Measurements from ENCODE around the gene TSPAN18.

Gene TSPAN18

DNA sequence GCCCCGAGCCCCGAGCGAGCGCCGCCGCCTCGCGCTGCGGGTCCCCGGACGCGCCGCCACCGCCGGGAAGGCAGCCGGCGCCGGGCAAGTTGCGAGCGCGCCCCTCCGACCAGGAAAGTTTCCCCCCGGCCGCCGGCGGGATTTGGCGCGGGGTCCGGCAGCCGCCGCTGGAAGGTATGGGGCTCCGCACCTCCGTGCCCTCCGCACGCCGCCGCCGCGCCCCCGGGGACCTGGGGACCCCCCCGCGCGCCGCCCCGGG, 281 bp downstream of the TSPAN18 start:
- H4K12ac ChIP-seq (ENCODE audit: low read depth, low read length) = no peak overlapping the region
- peaks cover 10% of the 10 kb centered on the region for H3K79me1 ChIP-seq (ENCODE audit: low read length)
- H3K14ac ChIP-seq (ENCODE audit: low read length) = no peak overlapping the region
- peak overlapping the region; percentile 22 for H2BK5ac ChIP-seq (ENCODE audit: low read depth, low read length, poor library complexity)
- H3K4ac ChIP-seq (ENCODE audit: low read depth, low read length) = no peak overlapping the region
- H3K27me3 ChIP-seq (ENCODE audit: insufficient read depth, low read length) = no peaks in the 10 kb centered on the region
- no peak overlapping the region for H3K27ac ChIP-seq (ENCODE audit: low read depth, low read length)
- DNase-seq = no peak
- H3K4me3 ChIP-seq (ENCODE audit: low read depth, low read length) = peak overlapping the region; percentile 74
- H3K9me3 ChIP-seq (ENCODE audit: insufficient read depth, low read depth, low read length) = no peaks in the 10 kb centered on the region
- no peaks in the 10 kb centered on the region for H3K79me2 ChIP-seq (ENCODE audit: control insufficient read depth, insufficient read depth, low read length, poor library complexity)
- no peaks in the 10 kb centered on the region for H3K36me3 ChIP-seq (ENCODE audit: control insufficient read depth in 1 of 2, insufficient read depth in 2 of 2, low read length in 2 of 2)
- peaks cover 27 to 30% of the 10 kb centered on the region in 2 experiments for H3K4me1 ChIP-seq (ENCODE audit: control insufficient read depth in 1 of 2, insufficient read depth in 2 of 2, low read length in 2 of 2)
- no peak overlapping the region for H4K91ac ChIP-seq (ENCODE audit: low read depth, low read length)
- peak overlapping the region; percentile 93 for H3K4me2 ChIP-seq (ENCODE audit: low read length)
- H2BK12ac ChIP-seq (ENCODE audit: low read length) = no peak overlapping the region
- WGBS (ENCODE audit: extremely low coverage, insufficient coverage, insufficient read length) = no CpG with 5 or more reads among the region's 45 CpGs
- H4K8ac ChIP-seq (ENCODE audit: low read depth, low read length) = peak overlapping the region; percentile 63
- H2AK5ac ChIP-seq (ENCODE audit: low read length) = no peak overlapping the region
- H3K9ac ChIP-seq (ENCODE audit: low read length) = no peak overlapping the region
- H3K18ac ChIP-seq (ENCODE audit: low read length) = peak overlapping the region; percentile 47
- H2BK120ac ChIP-seq (ENCODE audit: insufficient read depth, low read length, poor library complexity) = peak overlapping the region; percentile 47
- no peak overlapping the region for H3K23ac ChIP-seq (ENCODE audit: low read length)
- H2AFZ ChIP-seq (ENCODE audit: insufficient read depth, low read length, poor library complexity) = peak overlapping the region; percentile 38

DNA sequence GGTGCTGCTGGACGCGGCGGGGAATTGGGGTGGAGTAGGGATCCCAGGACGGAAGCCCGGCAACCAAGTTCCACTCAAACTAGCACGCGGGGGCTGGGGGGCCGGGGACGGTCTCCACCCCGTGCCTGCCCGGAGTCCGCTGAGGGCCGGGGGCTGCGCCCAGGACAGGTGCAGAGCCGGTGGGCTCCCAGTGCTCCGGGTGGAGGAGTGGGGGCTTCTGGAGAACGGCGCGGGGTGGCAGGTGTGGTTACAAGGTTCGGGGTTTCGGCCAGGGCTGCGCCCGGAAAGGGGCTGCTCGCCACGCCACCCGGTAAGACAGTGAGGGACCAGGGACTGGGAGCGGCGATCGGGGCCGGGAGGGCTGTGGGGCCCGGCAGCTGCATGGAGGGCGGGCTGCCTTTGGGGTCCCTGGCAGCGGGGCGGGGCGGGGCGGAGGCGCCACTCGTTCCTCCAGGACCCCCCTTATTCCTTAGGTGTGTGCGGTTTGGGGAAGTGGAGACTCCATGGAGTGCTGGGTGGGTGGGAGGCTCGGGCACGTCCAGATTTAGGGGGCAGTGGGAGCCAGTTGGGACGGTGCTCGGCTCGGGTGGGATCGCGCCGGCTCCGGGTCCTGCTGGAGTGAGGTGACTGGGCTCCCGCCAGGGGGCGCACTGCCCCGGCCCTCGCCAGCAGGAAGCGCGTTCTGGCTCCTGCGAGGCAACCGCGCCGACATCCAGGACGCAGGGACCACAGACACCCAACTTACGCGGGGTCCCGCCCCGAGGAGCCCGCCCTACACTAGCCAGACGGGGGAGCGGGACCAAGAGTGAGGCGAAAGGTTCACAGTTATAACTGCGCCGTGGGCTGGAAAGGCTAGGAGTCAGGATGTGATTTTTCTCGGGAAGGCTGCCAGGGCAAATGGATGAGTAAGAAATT, 868 bp downstream of the TSPAN18 start:
- Histone ChIP-seq H3K23ac (ENCODE audit: low read length) (no peak overlapping the region), H3K27me3 (ENCODE audit: insufficient read depth, low read length) (no peaks in the 10 kb centered on the region), H4K12ac (ENCODE audit: low read depth, low read length) (no peak overlapping the region), H2BK5ac (ENCODE audit: low read depth, low read length, poor library complexity) (peak overlapping the region; percentile 22), H3K36me3 (ENCODE audit: control insufficient read depth in 1 of 2, insufficient read depth in 2 of 2, low read length in 2 of 2) (no peaks in the 10 kb centered on the region), H2AFZ (ENCODE audit: insufficient read depth, low read length, poor library complexity) (peak overlapping the region; percentile 67), H4K8ac (ENCODE audit: low read depth, low read length) (peak overlapping the region; percentile 63), H2AK5ac (ENCODE audit: low read length) (no peak overlapping the region), H2BK12ac (ENCODE audit: low read length) (no peak overlapping the region), H3K79me1 (ENCODE audit: low read length) (peaks cover 10% of the 10 kb centered on the region), H3K14ac (ENCODE audit: low read length) (no peak overlapping the region), H3K4me1 (ENCODE audit: control insufficient read depth in 1 of 2, insufficient read depth in 2 of 2, low read length in 2 of 2) (peaks cover 27 to 30% of the 10 kb centered on the region in 2 experiments), H3K4me3 (ENCODE audit: low read depth, low read length) (peak overlapping the region; percentile 74), H2BK120ac (ENCODE audit: insufficient read depth, low read length, poor library complexity) (peak overlapping the region; percentile 47), H3K4ac (ENCODE audit: low read depth, low read length) (no peak overlapping the region), H3K79me2 (ENCODE audit: control insufficient read depth, insufficient read depth, low read length, poor library complexity) (no peaks in the 10 kb centered on the region), H3K9ac (ENCODE audit: low read length) (no peak overlapping the region), H4K91ac (ENCODE audit: low read depth, low read length) (no peak overlapping the region), H3K9me3 (ENCODE audit: insufficient read depth, low read depth, low read length) (no peaks in the 10 kb centered on the region), H3K4me2 (ENCODE audit: low read length) (peak overlapping the region; percentile 93), H3K18ac (ENCODE audit: low read length) (peak overlapping the region; percentile 47), H3K27ac (ENCODE audit: low read depth, low read length) (no peak overlapping the region)
- no CpG with 5 or more reads among the region's 70 CpGs for WGBS (ENCODE audit: extremely low coverage, insufficient coverage, insufficient read length)
- DNase-seq = peak; percentile 35 to 62

DNA sequence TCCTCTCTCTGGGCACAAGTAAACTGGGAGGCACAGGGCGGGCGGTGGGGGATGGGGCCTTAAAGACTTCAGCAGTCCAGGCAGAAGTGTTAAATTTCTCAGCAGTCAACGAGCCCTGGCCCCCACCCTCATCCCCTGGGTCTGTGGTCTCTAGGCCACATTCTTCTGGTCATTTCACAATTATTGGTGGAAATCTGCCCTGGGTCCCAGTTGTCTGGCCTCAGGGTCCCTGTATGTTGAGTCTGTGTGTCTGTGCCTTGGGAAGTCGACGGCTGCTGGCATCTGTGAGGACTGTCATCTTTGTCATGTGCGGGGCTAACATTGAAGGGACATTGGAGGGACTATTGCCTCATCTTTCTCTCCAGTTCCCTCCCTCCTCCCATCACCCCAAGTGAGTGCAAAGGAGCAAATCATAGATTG, 1.7 kb downstream of the TSPAN18 start:
- Histone ChIP-seq H4K12ac (ENCODE audit: low read depth, low read length) (no peak overlapping the region), H3K4me2 (ENCODE audit: low read length) (peak overlapping the region; percentile 93), H2AK5ac (ENCODE audit: low read length) (no peak overlapping the region), H2AFZ (ENCODE audit: insufficient read depth, low read length, poor library complexity) (no peak overlapping the region), H4K8ac (ENCODE audit: low read depth, low read length) (no peak overlapping the region), H3K18ac (ENCODE audit: low read length) (no peak overlapping the region), H3K9me3 (ENCODE audit: insufficient read depth, low read depth, low read length) (no peaks in the 10 kb centered on the region), H4K91ac (ENCODE audit: low read depth, low read length) (no peak overlapping the region), H3K14ac (ENCODE audit: low read length) (no peak overlapping the region), H2BK120ac (ENCODE audit: insufficient read depth, low read length, poor library complexity) (no peak overlapping the region), H3K27ac (ENCODE audit: low read depth, low read length) (no peak overlapping the region), H3K9ac (ENCODE audit: low read length) (no peak overlapping the region), H2BK5ac (ENCODE audit: low read depth, low read length, poor library complexity) (no peak overlapping the region), H3K27me3 (ENCODE audit: insufficient read depth, low read length) (no peaks in the 10 kb centered on the region), H3K36me3 (ENCODE audit: control insufficient read depth in 1 of 2, insufficient read depth in 2 of 2, low read length in 2 of 2) (no peaks in the 10 kb centered on the region), H3K4ac (ENCODE audit: low read depth, low read length) (no peak overlapping the region), H3K4me1 (ENCODE audit: control insufficient read depth in 1 of 2, insufficient read depth in 2 of 2, low read length in 2 of 2) (peaks cover 27 to 30% of the 10 kb centered on the region in 2 experiments), H2BK12ac (ENCODE audit: low read length) (no peak overlapping the region), H3K4me3 (ENCODE audit: low read depth, low read length) (no peak overlapping the region), H3K79me1 (ENCODE audit: low read length) (peaks cover 10% of the 10 kb centered on the region), H3K79me2 (ENCODE audit: control insufficient read depth, insufficient read depth, low read length, poor library complexity) (no peaks in the 10 kb centered on the region), H3K23ac (ENCODE audit: low read length) (no peak overlapping the region)
- no peak for DNase-seq
- no CpG with 5 or more reads among the region's 6 CpGs for WGBS (ENCODE audit: extremely low coverage, insufficient coverage, insufficient read length)

DNA sequence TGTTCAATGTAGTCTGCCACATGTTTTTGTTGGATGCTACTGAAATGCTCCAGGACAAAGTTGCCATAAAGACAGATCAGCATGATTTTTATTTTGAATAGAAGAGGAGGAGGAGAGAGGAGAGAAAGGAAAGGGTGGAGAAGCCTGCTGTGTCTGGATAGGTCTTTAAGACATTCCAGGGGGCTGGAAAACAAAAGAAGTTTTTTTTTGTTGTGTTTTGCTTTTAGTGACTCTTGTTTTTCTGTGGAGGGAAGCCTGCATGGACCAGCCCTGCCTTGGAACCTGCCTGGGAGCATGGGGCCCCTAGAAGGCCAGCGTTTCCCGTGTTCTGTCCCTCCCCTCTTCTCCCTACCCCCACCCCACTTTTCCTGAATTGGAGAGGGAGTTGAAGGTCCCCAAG, 2.3 kb downstream of the TSPAN18 start:
- H4K8ac ChIP-seq (ENCODE audit: low read depth, low read length) = no peak overlapping the region
- peaks cover 10% of the 10 kb centered on the region for H3K79me1 ChIP-seq (ENCODE audit: low read length)
- H3K18ac ChIP-seq (ENCODE audit: low read length) = no peak overlapping the region
- no peaks in the 10 kb centered on the region for H3K79me2 ChIP-seq (ENCODE audit: control insufficient read depth, insufficient read depth, low read length, poor library complexity)
- H3K9me3 ChIP-seq (ENCODE audit: insufficient read depth, low read depth, low read length) = no peaks in the 10 kb centered on the region
- no peak overlapping the region for H3K4me2 ChIP-seq (ENCODE audit: low read length)
- no peak overlapping the region for H2AFZ ChIP-seq (ENCODE audit: insufficient read depth, low read length, poor library complexity)
- H2BK120ac ChIP-seq (ENCODE audit: insufficient read depth, low read length, poor library complexity) = no peak overlapping the region
- H2BK5ac ChIP-seq (ENCODE audit: low read depth, low read length, poor library complexity) = no peak overlapping the region
- no peak for DNase-seq
- H2AK5ac ChIP-seq (ENCODE audit: low read length) = no peak overlapping the region
- H3K4me3 ChIP-seq (ENCODE audit: low read depth, low read length) = no peak overlapping the region
- H3K4me1 ChIP-seq (ENCODE audit: control insufficient read depth in 1 of 2, insufficient read depth in 2 of 2, low read length in 2 of 2) = peaks cover 29 to 30% of the 10 kb centered on the region in 2 experiments
- H3K27ac ChIP-seq (ENCODE audit: low read depth, low read length) = no peak overlapping the region
- H3K23ac ChIP-seq (ENCODE audit: low read length) = no peak overlapping the region
- no peak overlapping the region for H4K12ac ChIP-seq (ENCODE audit: low read depth, low read length)
- H3K4ac ChIP-seq (ENCODE audit: low read depth, low read length) = no peak overlapping the region
- H3K14ac ChIP-seq (ENCODE audit: low read length) = no peak overlapping the region
- no peaks in the 10 kb centered on the region for H3K36me3 ChIP-seq (ENCODE audit: control insufficient read depth in 1 of 2, insufficient read depth in 2 of 2, low read length in 2 of 2)
- H3K27me3 ChIP-seq (ENCODE audit: insufficient read depth, low read length) = no peaks in the 10 kb centered on the region
- no CpG with 5 or more reads among the region's 2 CpGs for WGBS (ENCODE audit: extremely low coverage, insufficient coverage, insufficient read length)
- no peak overlapping the region for H4K91ac ChIP-seq (ENCODE audit: low read depth, low read length)
- H3K9ac ChIP-seq (ENCODE audit: low read length) = no peak overlapping the region
- no peak overlapping the region for H2BK12ac ChIP-seq (ENCODE audit: low read length)
